DLD1 (cell line): ENCODE data around the gene PAPSS1.

Experiments
- in situ Hi-C: cut with HindIII; loops from 2 replicates; pipeline ENCODE4 v1.10.0; 2017; ENCODE audit warnings: low sequenced_read_pairs

Gene PAPSS1

GRCh38 chr4:107572281-107572680 lies 147.8 kb downstream of the PAPSS1 start:
- in situ Hi-C loops: no loop called here

- in situ Hi-C loops: no loop called here
These were observed 149.1 kb downstream of the PAPSS1 start for GRCh38 chr4:107570952-107571351.

GRCh38 chr4:107564326-107564725 lies 155.7 kb downstream of the PAPSS1 start:
- in situ Hi-C loops: no loop called here
